Activated T-cell treated with anti-CD3 and anti-CD28 coated beads for 24 hours (primary cell): ENCODE results near the gene MYO1D.
"Not testable (repeated sequence)": the region's sequence is repeated elsewhere in the genome, so short reads cannot be mapped to it uniquely, and the experiment has no call there.

Experiments
- DNase-seq: peaks from one replicate; pipeline ENCODE4 v3.0.0-alpha.2; 2020; ENCODE audit warnings: low read depth

The MYO1D gene

DNA sequence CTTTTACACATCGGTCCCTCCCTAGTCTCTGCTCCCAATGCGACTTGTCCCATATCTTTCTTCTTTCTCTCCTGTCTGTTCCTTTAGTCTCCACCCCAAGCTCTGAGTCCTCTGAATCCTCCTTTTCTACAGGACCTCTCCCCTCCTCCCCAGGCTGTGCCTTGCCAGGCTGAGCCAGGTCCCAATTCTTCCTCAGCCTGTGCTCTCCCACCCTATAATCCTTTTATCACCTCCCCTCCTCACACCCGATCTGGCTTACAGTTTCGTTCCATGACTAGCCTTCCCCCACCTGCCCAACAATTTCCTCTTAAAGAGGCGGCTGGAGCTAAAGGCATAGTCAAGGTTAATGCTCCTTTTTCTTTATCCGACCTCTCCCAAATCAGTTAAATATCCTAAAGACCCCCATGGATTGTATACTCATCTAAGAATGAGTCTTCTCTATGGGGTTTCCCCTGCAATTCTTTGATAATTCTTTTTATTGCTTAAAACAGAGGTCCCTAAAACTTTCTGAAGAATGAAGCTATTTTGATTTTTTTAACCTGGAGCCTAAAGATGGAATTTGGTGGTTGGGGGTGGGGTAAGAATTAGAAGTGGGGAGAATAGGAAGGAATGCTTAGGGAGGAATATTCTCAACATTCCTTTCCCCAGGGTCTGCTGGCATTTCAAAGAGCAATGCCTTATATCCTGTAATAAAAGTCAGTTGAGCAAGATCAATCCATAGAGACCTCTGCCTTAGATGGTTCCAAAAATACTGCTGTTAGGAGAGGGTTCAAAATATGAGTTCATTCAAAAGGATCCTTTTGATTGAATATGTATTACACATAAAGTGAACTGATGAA is 102.8 kb downstream of the MYO1D start:
- DNase-seq: no peak

DNA sequence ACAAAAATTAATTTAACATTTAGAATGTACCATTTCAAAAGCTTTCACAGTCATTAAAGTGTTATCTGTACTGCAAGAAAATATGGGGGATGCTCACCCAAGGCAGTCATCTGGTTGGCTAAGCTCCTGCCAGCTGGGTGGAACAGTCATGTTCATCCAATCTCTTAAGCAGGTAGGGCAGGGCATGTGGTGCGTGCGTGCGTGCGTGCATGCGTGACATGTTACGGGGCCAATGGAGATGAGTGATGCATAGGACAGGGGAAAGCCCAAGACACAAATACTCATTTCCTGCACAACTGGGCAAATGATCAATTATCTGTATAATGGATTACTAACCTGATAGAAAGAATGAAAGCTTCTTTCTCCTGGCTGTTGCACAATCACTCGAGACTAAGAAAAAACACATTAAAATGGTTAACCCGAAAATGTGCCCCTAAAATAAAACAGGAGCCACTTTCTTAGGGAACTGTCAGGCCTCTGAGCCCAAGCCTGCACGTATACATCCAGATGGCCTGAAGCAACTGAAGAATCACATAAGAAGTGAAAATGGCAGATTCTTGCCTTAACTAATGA is 104.4 kb downstream of the MYO1D start:
- DNase-seq: no peak

DNA sequence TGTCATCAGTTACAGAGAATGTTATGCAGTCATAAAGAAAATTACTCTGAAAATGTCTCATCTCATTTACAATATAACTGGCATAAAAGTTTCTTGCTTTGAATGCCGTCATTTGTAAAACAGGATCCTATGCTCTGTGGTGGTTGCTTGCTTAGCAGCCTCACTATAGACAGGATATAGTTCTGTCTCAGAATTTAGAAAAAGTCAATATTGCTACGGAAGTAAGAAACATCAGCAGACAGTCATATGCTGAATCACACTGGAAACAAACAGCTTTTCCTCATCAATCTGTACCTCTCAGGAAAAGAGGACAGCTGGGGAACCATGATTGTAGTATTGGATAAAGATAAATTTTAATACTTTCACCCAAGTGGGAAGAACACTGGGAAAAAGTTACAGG is 105.5 kb downstream of the MYO1D start:
- DNase-seq: no peak

DNA sequence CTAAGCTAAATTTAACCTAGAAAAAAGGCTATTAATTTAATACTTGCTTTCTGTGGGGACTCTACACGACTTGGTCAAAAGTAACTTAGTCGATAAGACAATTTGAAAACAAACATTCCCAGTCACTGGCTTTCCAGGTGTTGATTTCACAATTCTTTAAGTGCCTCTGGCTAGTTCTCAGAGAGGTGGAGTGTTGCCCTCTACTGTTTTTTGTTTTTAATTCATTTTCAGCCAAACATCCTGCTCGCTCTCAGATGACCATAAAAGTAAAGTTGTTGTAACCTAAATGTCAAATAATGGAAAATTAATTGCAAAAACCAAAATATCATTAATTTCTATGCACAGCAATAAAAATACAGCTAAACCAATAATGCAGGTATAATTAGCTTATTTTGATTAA is 107.1 kb downstream of the MYO1D start:
- DNase-seq: no peak

DNA sequence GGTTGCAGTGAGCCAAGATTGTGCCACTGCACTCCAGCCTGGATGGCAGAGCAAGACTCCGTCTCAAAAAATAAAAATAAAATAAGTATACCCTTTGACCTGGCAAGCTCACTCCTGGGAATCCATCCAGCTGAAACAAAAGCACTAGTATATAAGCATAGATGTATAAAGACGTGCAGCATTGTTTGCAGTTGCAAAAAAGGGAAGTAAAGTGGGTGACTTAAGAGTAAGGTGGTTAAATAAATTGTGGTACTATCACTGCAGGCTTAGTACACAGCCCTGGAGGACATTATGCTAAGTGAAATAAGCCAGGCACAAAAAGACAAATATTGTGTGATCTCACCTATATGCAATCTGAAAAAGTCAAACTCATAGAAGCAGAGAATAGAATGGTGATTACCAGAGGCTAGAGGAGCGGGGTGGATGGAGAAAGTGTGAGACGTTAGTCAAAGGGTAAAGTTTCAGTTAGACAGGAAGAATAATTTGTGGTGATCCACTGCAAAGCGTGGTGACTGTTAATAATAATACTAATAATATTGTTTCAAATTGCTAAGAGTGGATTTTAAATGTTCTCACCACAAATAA is 113.0 kb downstream of the MYO1D start:
- no peak for DNase-seq

DNA sequence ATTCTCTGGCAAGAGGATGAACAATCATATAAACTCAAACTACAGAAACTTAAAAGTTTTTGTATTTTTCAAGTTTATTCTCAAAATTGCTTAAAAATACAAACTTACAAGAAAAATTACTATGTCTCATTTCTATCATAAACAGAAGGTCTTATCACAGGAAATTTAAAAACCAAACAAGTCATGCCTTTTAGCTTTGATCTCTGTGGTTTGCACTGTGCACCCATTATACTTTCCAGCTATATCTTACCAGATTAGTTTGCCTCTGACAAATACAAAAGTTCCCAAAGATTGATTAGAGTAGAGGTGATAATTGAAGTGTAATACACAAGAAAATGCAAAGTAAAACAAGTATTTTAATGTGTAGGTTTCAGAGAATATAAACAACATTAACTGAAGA is 117.4 kb downstream of the MYO1D start:
- no peak for DNase-seq

DNA sequence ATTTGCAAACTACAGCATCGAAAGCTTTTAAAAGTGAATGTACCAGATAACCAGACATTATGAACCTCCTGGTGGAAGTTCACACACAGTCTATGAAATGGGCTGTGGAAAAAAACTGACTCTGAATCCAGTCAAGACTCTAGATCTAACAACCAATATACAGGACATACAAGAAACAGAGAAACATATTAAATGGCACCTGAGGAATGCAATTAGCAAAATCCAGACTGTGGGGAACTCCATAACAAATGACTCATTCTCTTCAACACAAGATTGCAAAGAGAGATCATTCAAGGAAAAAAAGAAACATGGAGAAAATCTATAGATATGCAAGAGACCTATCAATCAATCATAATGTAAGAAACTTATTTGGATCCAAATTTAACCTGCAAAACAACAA is 119.0 kb downstream of the MYO1D start:
- no peak for DNase-seq

DNA sequence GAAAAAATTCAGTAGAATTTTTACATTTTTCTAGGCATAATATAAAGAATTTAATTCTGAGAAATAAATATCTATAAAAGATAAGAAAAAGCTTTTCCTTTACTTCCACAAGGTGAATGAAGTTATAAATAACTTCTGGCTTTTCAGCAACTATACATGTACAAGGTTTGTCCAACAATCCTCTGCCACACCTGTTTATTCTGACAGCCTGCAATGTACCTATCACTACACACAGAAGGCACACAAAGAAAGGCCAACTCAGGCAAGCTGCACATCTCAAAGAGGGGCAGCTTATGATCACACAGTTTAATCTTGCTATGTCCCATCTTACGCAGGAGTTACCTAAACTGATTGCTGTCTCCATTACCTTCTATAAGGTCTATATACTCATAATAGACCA is 120.2 kb downstream of the MYO1D start:
- DNase-seq: no peak

DNA sequence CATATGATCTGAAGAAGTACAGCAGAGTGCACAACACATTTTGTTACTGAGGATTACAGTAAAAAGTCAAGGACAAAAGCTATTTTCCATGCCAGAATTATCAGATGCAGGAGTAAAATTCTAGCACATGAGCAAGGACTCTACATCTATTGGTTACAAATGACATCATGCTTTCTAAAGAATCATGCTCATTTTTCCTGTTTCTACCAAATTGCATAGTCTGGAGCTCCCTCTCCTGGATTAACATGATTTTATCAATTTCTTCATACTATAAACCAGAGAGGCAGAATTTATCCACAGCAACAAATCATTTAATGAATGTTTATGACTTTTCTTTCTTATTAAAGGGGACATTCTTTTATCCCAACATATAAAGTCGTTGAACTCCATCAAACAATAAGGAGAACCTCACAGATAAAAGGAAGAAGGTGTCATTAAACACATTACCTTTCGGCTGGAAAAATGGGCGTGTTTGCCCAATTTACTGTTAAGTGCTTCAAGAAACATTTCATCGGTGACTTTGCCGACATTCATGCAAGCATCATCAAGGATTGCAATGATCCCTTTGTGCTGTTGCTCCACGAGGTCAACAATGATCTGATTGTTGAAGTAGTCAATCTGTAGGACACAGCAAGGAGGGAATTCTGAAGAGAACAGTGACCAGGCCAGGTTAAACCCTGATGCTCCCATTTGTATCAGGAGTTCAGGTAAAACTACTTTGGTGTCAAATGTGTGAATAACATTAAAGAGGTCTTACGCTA is 121.7 kb downstream of the MYO1D start:
- no peak for DNase-seq

DNA sequence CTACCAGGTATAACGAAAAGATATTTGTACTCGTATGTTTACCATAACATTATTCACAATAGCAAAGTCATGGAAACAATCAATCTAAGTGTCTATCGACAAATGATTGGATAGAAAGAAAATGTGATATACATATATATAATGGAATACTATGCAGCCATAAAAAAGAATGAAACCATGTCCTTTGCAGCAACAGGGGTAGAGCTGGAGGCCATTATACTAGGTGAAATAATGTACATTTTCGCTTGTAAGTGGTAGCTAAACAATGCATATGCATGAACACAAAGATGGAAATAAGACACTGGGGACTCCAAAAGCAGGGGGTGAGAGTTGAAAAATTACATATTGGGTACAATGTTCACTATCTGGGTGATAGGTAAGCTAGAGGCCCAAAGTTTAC is 124.0 kb downstream of the MYO1D start:
- DNase-seq: no peak

DNA sequence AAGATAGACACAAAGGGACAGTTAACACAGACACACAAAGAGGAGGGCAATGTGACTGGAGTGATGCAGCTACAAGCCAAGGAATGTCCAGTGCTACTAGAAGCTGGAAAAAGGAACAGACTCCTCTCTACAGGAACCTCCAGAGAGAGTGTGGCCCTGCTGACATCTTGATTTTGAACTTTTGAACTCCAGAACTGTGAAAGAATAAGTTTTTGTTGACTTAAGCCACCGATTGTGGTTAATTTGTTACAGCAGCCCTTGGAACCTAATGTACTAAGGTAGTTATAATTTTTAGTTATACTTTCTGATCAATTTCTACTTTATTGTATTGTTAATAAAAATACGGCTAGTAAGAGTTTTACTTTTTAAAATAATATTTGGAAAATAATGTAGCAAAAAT is 129.1 kb downstream of the MYO1D start:
- no peak for DNase-seq

DNA sequence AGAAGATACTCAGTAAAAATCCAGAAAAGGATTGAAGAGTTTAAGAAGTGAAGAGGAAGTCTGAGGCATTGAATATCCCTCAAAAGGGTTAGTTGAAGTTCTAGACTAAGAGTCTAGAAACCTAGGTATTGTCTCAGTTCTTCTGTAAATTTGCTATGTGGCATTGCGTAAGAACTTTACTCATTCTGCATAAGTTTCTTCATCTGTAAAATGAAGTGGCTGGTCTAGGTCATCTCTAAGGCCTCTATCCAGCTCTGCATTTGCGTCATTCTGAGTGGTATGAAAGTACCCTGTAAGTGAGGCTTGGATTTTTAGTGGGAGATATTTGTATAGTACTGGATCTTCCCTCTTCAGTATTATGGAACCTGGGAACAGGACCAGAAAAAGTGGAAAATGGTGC is 130.2 kb downstream of the MYO1D start:
- DNase-seq: no peak

DNA sequence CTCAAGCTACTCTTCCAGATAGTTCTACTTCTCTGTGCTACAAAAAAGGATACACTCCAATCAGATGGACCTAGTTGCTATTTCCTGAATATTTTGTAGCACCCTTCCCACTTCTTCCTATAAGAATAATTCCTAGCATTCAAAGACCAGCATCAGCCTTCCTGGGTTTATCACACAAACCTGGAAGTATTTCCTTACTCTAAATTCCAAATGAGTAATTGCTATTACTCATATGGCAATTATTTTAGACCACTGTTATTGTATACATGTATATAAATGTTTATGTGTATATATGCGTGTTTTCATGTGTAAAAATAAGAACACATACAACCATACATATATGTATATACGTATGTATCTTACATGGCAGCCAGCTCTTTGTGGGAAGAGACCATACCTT is 130.6 kb downstream of the MYO1D start:
- DNase-seq: no peak

DNA sequence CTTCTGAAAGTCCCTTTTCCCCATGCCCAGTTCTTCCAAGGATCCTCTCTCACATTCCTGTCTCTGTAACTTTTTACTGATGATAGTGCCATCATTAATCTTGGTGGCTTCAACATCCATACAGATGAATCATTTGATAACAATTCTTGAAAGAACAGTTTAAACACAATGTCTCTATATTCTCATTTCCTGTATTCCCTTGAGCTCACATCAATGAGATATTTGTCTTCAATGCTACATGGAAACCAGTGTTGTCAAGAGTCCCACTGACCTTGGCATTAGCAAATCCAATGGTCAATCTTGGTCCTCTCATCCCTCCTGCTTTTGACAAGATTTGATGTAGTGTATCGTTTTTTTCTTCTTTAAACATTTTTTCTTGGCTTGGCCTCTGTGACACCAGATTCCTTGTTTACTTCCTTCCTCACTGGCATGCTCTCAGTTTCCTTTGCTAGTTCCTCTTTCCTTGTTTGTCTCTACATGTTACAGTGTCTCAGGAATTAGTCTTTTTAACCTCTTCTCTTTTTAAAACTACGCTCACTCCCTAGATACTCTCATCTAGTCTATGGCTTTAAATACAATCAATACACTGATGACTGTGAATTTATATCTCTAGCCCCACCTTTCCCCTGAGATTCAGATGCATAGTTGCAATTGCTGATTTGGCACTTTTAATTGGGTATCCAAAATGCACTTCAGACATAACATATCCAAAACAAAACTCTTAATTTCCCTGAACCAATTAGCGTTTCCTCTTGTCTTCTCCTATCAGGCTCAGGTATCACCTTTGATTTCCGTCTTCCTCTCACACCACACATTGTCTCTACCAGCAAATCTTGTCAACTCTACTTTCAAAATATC is 134.0 kb downstream of the MYO1D start:
- DNase-seq: no peak

DNA sequence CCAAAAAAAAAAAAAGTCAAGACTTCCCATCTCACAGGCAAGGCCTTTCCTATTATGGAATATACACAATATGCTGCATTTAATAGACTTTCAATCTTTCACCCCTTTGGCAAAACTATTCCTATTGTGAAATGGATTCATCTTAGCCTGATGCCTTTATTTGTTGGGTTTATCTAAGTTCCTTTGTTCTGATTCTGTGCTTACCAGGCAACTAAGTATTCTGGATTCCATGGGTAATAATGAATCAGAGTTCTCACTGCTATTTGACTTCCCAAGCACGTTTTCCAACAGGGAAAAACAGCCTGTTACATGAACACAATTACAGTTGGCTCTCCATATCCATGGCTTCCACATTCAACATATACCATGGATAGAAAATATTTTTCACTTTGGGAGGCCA is 135.5 kb downstream of the MYO1D start:
- DNase-seq: no peak

DNA sequence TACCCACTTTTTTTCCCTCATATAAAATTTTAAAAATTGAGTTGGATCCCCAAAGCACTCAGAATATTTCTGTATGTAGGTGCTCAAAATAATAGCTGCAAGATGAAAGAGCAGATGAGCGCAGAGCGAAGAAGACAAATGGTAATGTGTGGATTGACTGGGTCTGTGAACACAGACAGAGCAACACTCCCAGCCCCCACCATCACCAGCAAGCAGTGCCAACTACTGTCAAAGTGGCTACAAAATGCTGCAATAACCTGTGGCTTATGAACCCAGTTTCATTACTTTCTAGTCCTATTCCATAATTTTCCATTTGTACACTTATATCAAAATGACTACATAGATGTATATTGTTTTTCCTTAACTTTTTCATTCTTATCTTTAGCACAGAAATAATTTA is 137.2 kb downstream of the MYO1D start:
- DNase-seq: no peak

DNA sequence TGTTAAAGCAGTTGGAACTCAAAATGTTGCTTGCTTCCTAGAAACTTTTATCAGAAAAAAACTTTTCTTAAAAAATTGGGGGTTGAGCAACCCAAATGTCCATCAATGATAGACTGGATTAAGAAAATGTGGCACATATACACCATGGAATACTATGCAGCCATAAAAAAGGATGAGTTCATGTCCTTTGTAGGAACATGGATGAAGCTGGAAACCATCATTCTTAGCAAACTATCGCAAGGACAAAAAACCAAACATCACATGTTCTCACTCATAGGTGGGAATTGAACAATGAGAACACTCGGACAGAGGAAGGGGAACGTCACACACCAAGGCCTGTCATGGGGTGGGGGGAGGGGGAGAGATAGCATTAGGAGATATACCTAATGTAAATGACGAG is 137.8 kb downstream of the MYO1D start:
- DNase-seq: not testable (repeated sequence)

DNA sequence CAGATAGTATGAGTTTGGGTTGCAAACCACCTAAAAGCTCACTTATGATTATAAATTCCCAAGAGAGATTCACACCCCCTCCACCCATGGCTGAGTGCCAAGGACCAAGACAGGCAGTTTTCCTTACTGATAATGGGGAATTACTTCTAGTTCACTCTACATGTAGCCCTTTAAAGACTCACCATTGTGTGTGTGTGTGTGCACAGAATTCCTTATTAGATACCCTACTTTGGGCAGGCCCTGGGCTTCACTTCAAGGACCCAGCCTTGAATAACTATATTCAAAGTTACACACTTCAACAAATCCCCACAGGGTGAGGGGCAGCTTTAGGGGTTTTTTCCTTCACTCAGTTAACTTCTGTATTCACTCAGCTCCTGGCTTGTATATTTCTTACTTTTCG is 143.5 kb downstream of the MYO1D start:
- no peak for DNase-seq

DNA sequence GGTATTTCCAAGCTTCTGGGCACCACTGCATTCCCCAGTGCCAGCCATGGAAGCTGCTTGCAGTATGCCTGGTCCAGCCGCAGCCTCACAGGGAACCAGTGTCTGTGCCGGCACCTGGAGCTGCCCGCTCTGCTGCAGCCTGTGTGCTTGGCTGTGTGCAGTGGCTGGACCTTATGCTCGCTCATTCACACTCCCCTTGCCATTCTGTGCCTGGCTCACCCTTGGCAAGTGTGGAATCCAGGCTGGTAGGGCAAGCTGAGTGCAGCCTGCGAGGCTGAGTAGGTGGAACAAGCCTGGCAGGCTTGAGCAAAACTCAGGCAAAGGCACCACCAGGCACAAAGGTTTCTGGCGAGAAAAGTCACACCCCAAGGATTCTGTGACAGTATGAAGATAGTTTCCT is 144.0 kb downstream of the MYO1D start:
- no peak for DNase-seq

DNA sequence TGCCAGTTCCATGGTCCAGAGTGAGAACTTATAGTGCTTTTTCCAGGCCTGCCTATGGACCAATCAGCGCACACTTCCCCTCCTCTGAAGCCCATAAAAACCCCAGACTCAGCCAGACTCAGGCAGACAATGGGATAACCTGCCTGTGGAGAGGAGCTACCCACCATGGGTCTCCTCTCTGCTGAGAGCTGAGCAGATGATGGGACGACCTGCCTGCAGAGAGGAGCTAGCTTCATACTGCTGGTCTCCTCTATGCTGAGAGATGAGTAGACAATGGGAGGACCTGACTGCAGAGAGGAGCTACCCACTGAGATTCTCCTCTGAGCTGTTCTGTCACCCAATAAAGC is 144.7 kb downstream of the MYO1D start:
- DNase-seq: no peak

DNA sequence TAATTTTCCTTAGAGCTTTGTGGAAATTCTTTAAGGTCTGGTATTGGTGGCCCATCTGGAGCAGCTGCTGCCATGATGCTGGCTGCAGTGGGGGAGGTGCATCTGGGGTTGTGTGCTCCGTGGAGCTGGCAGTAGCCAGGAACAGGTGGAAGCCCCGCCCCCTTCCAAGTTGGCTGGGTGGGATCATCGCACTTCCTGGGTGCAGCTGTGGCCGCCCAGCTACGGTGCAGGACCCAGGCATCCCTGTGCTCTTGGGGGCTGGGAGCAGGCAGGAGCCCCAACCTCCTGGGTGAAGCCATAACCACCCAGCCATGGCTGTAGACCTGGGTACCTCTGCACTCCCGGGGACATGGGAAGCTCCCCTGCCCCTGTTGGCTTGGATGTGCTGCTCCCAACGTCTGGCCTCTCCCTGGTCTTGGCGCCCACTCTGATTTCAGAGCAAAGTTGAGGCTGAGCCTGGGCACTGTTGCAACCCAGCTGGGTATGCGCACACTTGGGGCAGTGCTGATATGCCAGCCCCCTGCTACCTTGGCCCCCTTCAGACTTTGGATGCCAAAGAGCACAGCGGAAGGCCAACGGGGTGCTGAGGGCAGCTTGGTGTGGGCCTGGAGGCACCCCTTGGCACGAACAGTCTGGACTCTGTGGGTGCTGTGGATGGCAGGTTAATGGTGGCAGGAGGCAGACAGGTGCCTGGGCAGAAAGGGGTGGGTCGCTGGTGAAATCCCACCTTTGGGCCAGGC is 145.2 kb downstream of the MYO1D start:
- DNase-seq: no peak
